Heart right ventricle (tissue), 16 donors: ENCODE data around the gene CDH23. TPM values are rescaled to one million over a fixed set of nuclear protein-coding genes. Genes with fewer than 3 reads are reported as not detected.

ENCODE experiments used
- ATAC-seq, 8 donors: fragments of 200-7000 bp; cut with Tn5 transposase; one replicate each; pipeline ENCODE4 v1.9.1; 2020; ENCODE audit warnings: mild to moderate bottlenecking in 8 of 8, moderate library complexity in 8 of 8, moderate number of reproducible peaks in 1 of 8
- DNase-seq, 2 donors: peaks; one replicate each; pipeline ENCODE4 v3.0.0-alpha.2; 2020
- H3K27ac ChIP-seq, 10 donors: fragments of 200-600 bp; sonication (generic) in 2 of 10; one replicate each; pipeline versions ENCODE4 v1.5.0 to v1.8.0; 2020 to 2022; ENCODE audit warnings: mild to moderate bottlenecking in 3 of 10
- H3K27me3 ChIP-seq, 7 donors: fragments of 200-600 bp; one replicate each; pipeline ENCODE4 v1.8.0; 2021 to 2022; ENCODE audit warnings: mild to moderate bottlenecking in 2 of 7
- H3K36me3 ChIP-seq, 9 donors: fragments of 200-600 bp; sonication (generic) in 1 of 9; one replicate each; pipeline versions ENCODE4 v1.5.0 to v1.8.0; 2020 to 2022; ENCODE audit warnings: mild to moderate bottlenecking in 2 of 9
- H3K4me1 ChIP-seq, 9 donors: fragments of 200-600 bp; sonication (generic) in 1 of 9; one replicate each; pipeline versions ENCODE4 v1.5.0 to v1.8.0; 2020 to 2022; ENCODE audit warnings: mild to moderate bottlenecking in 4 of 9
- H3K4me3 ChIP-seq, 10 donors: fragments of 200-600 bp; sonication (generic) in 2 of 10; one replicate each; pipeline versions ENCODE4 v1.5.0 to v1.8.0; 2020 to 2022; ENCODE audit warnings: mild to moderate bottlenecking in 7 of 10, moderate library complexity in 2 of 10
- H3K9me3 ChIP-seq, 11 donors: fragments of 200-600 bp in 10 of 11; sonication (generic) in 2 of 11; one replicate each; pipeline versions ENCODE4 v1.5.0 to v1.8.0; 2013 to 2022; ENCODE audit warnings: mild to moderate bottlenecking in 2 of 11, control low read depth in 1 of 11, moderate library complexity in 1 of 11
- WGBS, 2 donors: extraction: QIAGEN DNeasy Blood & Tissue Kit; methylation state at CpG; one replicate each; pipeline ENCODE4 v1.1.7; 2013; ENCODE audit warnings: inconsistent platforms in 1 of 2; 5-methylcytosine and 5-hydroxymethylcytosine counted together
- intact Hi-C, 10 donors: fragments of 100-400 bp; cut with DNase I; formaldehyde crosslinking; loops; one replicate each; pipeline versions ENCODE4 v1.11.1 to v1.14.2; 2022
- polyA plus RNA-seq, 2 donors: library from polyadenylated mRNA; stranded (reverse); fragments of 200-250 nt; gene quantifications; one replicate each; pipeline ENCODE4 v1.2.3, GENCODE V29; 2013
- total RNA-seq, 10 donors: library from RNA; stranded (reverse); fragmentation: NEBNext Ultra II Directional in 3 of 10; extraction: Animal tissue kit (Norgen Biotek cat#: 25700) in 3 of 10; gene quantifications; one replicate each; pipeline versions ENCODE4 v1.2.1 to v1.2.4, GENCODE V29; 2021 to 2023
- TF ChIP-seq, protein P1 (sequence below), 9 donors: fragments of 200-600 bp; sonication (generic) in 2 of 9; IDR thresholded peaks; one replicate each; pipeline versions ENCODE4 v1.5.0 to v1.8.0; 2021 to 2022; ENCODE audit warnings: antibody characterized with exemption in 9 of 9, mild to moderate bottlenecking in 5 of 9, moderate library complexity in 1 of 9
- donor health status: Arrhythmogenic right ventricular cardiomyopathy.
- donor health status: ischemic (EF 13 %, LVEDD 7.1; RV severe dilation, severe dysfunction).
- donor health status: healthy with polysubstance abuse.
- donor health status: DM: no; HTN: yes; CAD: no.
- donor health status: DM: no; HTN: no; CAD: no.
- donor health status: ischemic (EF 25% LVEDD 6.9; RV normal size, moderate dysfunction).
- donor health status: ischemic (EF 25% LVEDD 5.7; RV mildly dilated, moderate dysfunction).
- donor health status: healthy.
- donor health status: DM: yes; HTN: yes; CAD: no.
- donor health status: Ischemic cardiomyopathy.
- donor health status: ischemic (EF 35%, LVEDD 5.7; RV mildly dilated, moderate dysfunction).
- donor health status: nonischemic (EF 11% LVEDD 7.7; RV severe dilation, severe dysfunction).
- donor health status: DM: yes; HTN: yes; CAD: no.
- donor health status: PGD.
- donor health status: ischemic (EF 29% LVEDD 5.4; RV normal size, mild dysfunction).
- donor health status: nonischemic (EF 23%, LVEDD 6.1; RV moderate dilation, normal function).

CDH23 gene
- total and polyA plus RNA-seq, 12 donors = 1.1 to 7.7 (median 4.6) TPM

DNA sequence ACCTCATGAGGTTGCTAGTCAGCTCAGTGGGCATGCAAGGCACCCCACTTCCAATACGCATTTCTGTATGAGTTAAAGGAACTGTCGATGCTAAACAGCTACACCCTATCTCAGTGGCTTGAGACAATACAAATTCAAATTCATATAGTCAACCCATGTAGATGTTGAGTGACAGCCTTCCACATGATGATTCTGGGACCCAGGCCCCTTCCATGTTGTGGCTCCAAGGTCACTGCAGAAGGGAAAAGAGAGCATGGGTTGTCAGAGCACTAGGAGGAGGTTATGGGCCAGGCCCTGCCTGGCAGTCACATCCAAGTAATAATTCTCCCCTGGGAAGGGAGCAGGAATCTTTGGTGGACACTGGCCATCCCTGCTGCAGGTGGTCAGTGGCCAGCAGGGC is 294.7 kb downstream of the CDH23 start:
- Histone ChIP-seq H3K9me3 (peaks cover 0 to 10% (median 4%) of the 10 kb centered on the region in 11 donors), H3K27me3 (no peaks in the 10 kb centered on the region), H3K36me3 (peaks cover 0 to 7% (median 0%) of the 10 kb centered on the region in 9 donors), H3K27ac (peak overlapping the region in 1 of 10 donors; percentile 89), H3K4me1 (peaks cover 0 to 54% (median 43%) of the 10 kb centered on the region in 9 donors), H3K4me3 (no peak overlapping the region)
- intact Hi-C loops = loop anchor here in 1 of 10 donors (10.0 kb wide), 1 partner anchor 207 kb away; no protein-coding TSS in a partner anchor
- no peak for DNase-seq
- 96 to 100% methylated on average over 2 of the region's 2 CpGs for WGBS, 2 donors
- ATAC-seq = no peak
- TF ChIP-seq, protein P1, sequence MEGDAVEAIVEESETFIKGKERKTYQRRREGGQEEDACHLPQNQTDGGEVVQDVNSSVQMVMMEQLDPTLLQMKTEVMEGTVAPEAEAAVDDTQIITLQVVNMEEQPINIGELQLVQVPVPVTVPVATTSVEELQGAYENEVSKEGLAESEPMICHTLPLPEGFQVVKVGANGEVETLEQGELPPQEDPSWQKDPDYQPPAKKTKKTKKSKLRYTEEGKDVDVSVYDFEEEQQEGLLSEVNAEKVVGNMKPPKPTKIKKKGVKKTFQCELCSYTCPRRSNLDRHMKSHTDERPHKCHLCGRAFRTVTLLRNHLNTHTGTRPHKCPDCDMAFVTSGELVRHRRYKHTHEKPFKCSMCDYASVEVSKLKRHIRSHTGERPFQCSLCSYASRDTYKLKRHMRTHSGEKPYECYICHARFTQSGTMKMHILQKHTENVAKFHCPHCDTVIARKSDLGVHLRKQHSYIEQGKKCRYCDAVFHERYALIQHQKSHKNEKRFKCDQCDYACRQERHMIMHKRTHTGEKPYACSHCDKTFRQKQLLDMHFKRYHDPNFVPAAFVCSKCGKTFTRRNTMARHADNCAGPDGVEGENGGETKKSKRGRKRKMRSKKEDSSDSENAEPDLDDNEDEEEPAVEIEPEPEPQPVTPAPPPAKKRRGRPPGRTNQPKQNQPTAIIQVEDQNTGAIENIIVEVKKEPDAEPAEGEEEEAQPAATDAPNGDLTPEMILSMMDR (IDR thresholded peaks at IDR 0.05) = no peak

DNA sequence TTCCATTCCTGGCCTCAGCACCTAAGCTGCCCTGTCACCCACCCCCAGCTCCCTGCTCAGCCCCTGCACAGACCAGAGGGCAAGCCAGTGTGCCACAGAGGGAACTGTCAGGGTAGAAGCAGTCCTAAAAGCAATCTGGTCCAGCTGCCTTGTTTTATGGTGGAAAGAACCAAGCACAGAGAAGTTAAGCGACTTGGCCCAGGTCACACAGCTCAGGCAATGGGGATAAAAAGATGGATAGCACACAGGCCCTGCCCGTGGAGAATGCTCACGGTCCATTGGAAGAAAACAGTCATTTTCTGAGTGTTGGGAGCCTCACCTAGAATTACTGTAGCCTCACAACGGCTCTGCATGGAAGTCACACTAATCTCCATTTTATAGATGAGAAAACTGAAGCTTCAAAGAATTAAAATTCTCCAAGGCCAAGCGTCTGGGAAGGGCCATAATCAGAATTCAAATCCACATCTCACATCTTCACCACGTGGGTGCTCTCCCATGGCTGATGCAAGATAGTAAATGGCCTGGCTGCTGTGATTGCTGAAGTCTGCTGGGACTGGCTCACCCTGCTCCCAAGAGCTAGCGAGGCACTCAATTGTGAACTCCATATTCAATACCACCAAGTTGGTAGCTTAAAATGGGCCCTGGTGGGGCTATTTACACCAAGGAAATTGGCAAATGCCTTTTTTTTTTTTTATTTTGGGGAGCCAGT is 296.0 kb downstream of the CDH23 start:
- peaks cover 0 to 54% (median 47%) of the 10 kb centered on the region in 9 donors for H3K4me1 ChIP-seq
- 77 to 78% methylated on average over 7 of the region's 7 CpGs for WGBS, 2 donors
- peaks cover 0 to 7% (median 0%) of the 10 kb centered on the region in 9 donors for H3K36me3 ChIP-seq
- no peaks in the 10 kb centered on the region for H3K27me3 ChIP-seq
- TF ChIP-seq, protein P1 (IDR thresholded peaks at IDR 0.05) = no peak
- DNase-seq (no peak), ATAC-seq (no peak)
- intact Hi-C loops = loop anchor here in 1 of 10 donors (10.0 kb wide), 1 partner anchor 208 kb away; no protein-coding TSS in a partner anchor
- H3K9me3 ChIP-seq = peaks cover 0 to 10% (median 4%) of the 10 kb centered on the region in 11 donors
- H3K27ac ChIP-seq = peak overlapping the region in 9 of 10 donors; percentile 45 to 89 (median 77)
- no peak overlapping the region for H3K4me3 ChIP-seq

DNA sequence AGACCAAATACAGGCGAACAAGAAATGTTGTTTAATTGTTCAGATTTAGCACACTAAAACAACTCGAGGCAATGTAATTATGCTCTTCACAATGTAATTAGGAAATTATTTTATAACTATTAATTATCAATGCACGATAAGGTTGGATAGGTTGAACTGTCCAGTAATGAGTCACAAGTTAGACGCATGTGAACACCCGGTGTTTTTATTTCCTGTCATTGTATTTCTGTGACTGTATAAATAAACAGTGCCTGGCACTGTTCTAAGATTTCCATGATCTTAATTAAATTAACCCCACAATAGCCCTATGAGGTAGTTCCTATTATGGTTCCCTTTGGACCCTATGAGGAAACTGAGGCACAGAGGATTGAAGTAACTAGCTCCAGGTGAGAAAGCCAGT is 296.7 kb downstream of the CDH23 start:
- 56 to 66% methylated on average over 5 of the region's 5 CpGs for WGBS, 2 donors
- intact Hi-C loops = loop anchor here in 1 of 10 donors (10.0 kb wide), 1 partner anchor 209 kb away; no protein-coding TSS in a partner anchor
- peak in 5 of 8 donors; percentile 31 to 77 (median 73) for ATAC-seq
- H3K9me3 ChIP-seq = peaks cover 0 to 10% (median 4%) of the 10 kb centered on the region in 11 donors
- peaks cover 0 to 54% (median 47%) of the 10 kb centered on the region in 9 donors for H3K4me1 ChIP-seq
- no peaks in the 10 kb centered on the region for H3K27me3 ChIP-seq
- no peak overlapping the region for H3K4me3 ChIP-seq
- DNase-seq = no peak
- TF ChIP-seq, protein P1 (IDR thresholded peaks at IDR 0.05) = no peak
- peaks cover 0 to 7% (median 0%) of the 10 kb centered on the region in 9 donors for H3K36me3 ChIP-seq
- peak overlapping the region in 9 of 10 donors; percentile 64 to 89 (median 82) for H3K27ac ChIP-seq

DNA sequence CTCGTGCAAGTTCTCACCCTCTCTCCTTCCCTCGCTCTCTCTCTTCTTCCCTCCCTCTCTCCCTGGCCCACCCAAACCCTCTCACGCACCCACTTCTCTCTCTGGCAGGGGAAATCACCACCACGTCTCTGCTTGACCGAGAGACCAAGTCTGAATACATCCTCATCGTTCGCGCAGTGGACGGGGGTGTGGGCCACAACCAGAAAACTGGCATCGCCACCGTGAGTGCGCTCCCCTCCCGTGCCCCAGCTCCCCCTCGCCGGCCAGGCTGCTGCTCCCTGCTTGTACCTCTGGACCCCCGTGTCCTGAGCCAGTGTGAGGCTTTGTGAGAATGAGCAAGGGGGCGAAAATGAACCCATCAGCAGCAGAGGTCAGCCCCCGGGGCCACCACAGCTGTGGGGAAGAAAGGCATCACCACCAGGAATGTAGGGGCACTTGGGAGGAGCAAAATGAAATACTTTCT is 297.4 kb downstream of the CDH23 start:
- Histone ChIP-seq H3K4me1 (peaks cover 0 to 54% (median 47%) of the 10 kb centered on the region in 9 donors), H3K4me3 (peak overlapping the region in 1 of 10 donors; percentile 7), H3K27me3 (no peaks in the 10 kb centered on the region), H3K9me3 (peaks cover 0 to 10% (median 4%) of the 10 kb centered on the region in 11 donors), H3K27ac (peak overlapping the region; percentile 15 to 88 (median 80)), H3K36me3 (peaks cover 0 to 7% (median 0%) of the 10 kb centered on the region in 9 donors)
- no peak for DNase-seq
- WGBS, 2 donors = 80 to 82% methylated on average over 18 of the region's 18 CpGs
- peak in 3 of 8 donors; percentile 3 to 12 (median 7) for ATAC-seq
- intact Hi-C loops = loop anchor here in 1 of 10 donors (10.0 kb wide), 1 partner anchor 209 kb away; no protein-coding TSS in a partner anchor
- TF ChIP-seq, protein P1 (IDR thresholded peaks at IDR 0.05) = no peak
